ENCODE data around the gene KIAA0232.

DNA sequence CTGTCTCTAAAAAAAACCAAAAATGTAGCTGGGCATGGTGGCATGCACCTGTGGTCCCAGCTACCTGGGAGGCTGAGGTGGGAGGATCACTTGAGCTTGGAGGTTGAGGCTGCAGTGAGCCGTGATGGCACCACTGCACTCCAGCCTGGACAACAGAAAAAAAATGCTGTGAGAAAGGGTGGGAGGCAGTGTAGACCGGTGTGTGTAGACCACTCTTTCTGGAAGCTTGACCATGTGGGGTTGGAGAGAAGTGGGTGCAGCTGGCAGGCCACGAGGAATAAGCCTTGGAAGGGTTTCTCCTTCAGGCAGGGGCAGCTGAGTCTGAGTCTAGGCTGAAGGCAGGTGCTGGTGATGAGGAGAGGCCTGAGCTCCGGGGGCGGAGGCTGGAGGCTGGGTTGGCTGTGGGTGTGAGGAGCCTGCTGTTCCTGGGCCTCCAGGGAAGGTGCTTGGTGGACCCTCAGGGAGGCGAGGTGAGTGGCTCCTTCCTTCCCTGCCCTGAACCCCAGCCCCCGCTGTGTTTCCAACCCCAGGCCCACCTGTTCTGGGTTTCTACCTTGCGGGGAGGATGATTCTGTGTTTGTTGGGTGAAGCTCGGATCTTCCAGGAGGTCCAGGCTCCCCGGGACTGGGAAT lies 117.8 kb downstream of the KIAA0232 start:
- TF ChIP-seq, protein P1, sequence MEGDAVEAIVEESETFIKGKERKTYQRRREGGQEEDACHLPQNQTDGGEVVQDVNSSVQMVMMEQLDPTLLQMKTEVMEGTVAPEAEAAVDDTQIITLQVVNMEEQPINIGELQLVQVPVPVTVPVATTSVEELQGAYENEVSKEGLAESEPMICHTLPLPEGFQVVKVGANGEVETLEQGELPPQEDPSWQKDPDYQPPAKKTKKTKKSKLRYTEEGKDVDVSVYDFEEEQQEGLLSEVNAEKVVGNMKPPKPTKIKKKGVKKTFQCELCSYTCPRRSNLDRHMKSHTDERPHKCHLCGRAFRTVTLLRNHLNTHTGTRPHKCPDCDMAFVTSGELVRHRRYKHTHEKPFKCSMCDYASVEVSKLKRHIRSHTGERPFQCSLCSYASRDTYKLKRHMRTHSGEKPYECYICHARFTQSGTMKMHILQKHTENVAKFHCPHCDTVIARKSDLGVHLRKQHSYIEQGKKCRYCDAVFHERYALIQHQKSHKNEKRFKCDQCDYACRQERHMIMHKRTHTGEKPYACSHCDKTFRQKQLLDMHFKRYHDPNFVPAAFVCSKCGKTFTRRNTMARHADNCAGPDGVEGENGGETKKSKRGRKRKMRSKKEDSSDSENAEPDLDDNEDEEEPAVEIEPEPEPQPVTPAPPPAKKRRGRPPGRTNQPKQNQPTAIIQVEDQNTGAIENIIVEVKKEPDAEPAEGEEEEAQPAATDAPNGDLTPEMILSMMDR (IDR thresholded peaks at IDR 0.05) = no peak
- no peak for TF ChIP-seq POLR2A (IDR thresholded peaks at IDR 0.05)
